ENCODE data around the gene JAG2.

- TF ChIP-seq CTCF (tag by site-specific recombination; IDR thresholded peaks at IDR 0.05): no peak
- TF ChIP-seq, protein P1, sequence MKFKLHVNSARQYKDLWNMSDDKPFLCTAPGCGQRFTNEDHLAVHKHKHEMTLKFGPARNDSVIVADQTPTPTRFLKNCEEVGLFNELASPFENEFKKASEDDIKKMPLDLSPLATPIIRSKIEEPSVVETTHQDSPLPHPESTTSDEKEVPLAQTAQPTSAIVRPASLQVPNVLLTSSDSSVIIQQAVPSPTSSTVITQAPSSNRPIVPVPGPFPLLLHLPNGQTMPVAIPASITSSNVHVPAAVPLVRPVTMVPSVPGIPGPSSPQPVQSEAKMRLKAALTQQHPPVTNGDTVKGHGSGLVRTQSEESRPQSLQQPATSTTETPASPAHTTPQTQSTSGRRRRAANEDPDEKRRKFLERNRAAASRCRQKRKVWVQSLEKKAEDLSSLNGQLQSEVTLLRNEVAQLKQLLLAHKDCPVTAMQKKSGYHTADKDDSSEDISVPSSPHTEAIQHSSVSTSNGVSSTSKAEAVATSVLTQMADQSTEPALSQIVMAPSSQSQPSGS (tag by site-specific recombination; IDR thresholded peaks at IDR 0.05; ENCODE audit: low read depth): no peak
- TF ChIP-seq ZNF510 (tag by site-specific recombination; IDR thresholded peaks at IDR 0.05; ENCODE audit: insufficient replicate concordance): no peak
- TF ChIP-seq ZNF529 (tag by site-specific recombination; IDR thresholded peaks at IDR 0.05; ENCODE audit: insufficient replicate concordance): no peak
- no peak for TF ChIP-seq ZNF76 (tag by site-specific recombination; IDR thresholded peaks at IDR 0.05; ENCODE audit: borderline replicate concordance, low read depth)
- no peak for TF ChIP-seq ZSCAN30 (tag by site-specific recombination; IDR thresholded peaks at IDR 0.05)
- TF ChIP-seq ZNF707 (tag by site-specific recombination; IDR thresholded peaks at IDR 0.05): no peak
Observed at GRCh38 chr14:105171004-105171673, 2.6 kb upstream of the JAG2 start.
